ENCODE data around the gene DIS3L. TPM values are rescaled to one million over a fixed set of nuclear protein-coding genes. Genes with fewer than 3 reads are reported as not detected.
"Not testable (repeated sequence)": the region's sequence is repeated elsewhere in the genome, so short reads cannot be mapped to it uniquely, and the experiment has no call there.

The DIS3L gene
- total RNA-seq = 10 to 100 TPM; 15.5 to 31.9 (median 23.9) TPM
- long read RNA-seq, donor 1, transcript DIS3L-202 (17 exons, 3,647 nt) = major isoform, 38 of 63 reads
- long read RNA-seq, donor 1, partial matches to known transcripts = 2 of 63 reads
- long read RNA-seq, donor 1, other reads (novel, unspliced or antisense) = 23 of 63 reads
- long read RNA-seq, donor 2, partial matches to known transcripts = 1 of 5 reads
- long read RNA-seq, donor 2, other reads (novel, unspliced or antisense) = 0 of 5 reads

- Histone ChIP-seq H3K9me3 (no peaks in the 10 kb centered on the region), H3K4me1 (ENCODE audit: low read depth) (peaks cover 25% of the 10 kb centered on the region), H3K36me3 (ENCODE audit: low read depth) (no peaks in the 10 kb centered on the region), H3K4me3 (peak within 1 kb of the TSS; percentile 61)
- DNase-seq (peak; percentile 75 to 82 (median 78)), ATAC-seq (peak; percentile 91)
- no peak for TF ChIP-seq CTCF (IDR thresholded peaks at IDR 0.05)
- intact Hi-C loops (cut with DNase I, micrococcal nuclease) = no loop called here
Measured at GRCh38 chr15:66293419-66294156, at the start of gene DIS3L. Gene DIS3L, plus strand, starts transcription at chr15:66293568. Its CDS starts 29 bp downstream, at chr15:66293597.

- H3K4me1 ChIP-seq (ENCODE audit: low read depth); H3K4me3 ChIP-seq; intact Hi-C loops (cut with DNase I, micrococcal nuclease); DNase-seq; H3K9me3 ChIP-seq; H3K36me3 ChIP-seq (ENCODE audit: low read depth); ATAC-seq: not testable (repeated sequence)
Measured at GRCh38 chr15:66245832-66246231, 47.5 kb upstream of the DIS3L start.

- ATAC-seq (no peak), DNase-seq (no peak)
- no peak for TF ChIP-seq CTCF (IDR thresholded peaks at IDR 0.05)
Measured at GRCh38 chr15:66246937-66247336, 46.4 kb upstream of the DIS3L start.

GRCh38 chr15:66249605-66250174 is 43.7 kb upstream of the DIS3L start:
- H3K36me3 ChIP-seq (ENCODE audit: low read depth) = no peaks in the 10 kb centered on the region
- ATAC-seq = no peak
- intact Hi-C loops (cut with DNase I, micrococcal nuclease) = no loop called here
- TF ChIP-seq CTCF (IDR thresholded peaks at IDR 0.05) = no peak
- no peak for DNase-seq
- H3K4me3 ChIP-seq = no peak overlapping the region
- peaks cover 26% of the 10 kb centered on the region for H3K4me1 ChIP-seq (ENCODE audit: low read depth)
- H3K9me3 ChIP-seq = no peaks in the 10 kb centered on the region

More at GRCh38 chr15:66246937-66247336, 46.4 kb upstream of the DIS3L start:
- H3K4me1 ChIP-seq (ENCODE audit: low read depth) = peaks cover 2% of the 10 kb centered on the region
- no peaks in the 10 kb centered on the region for H3K9me3 ChIP-seq
- no peaks in the 10 kb centered on the region for H3K36me3 ChIP-seq (ENCODE audit: low read depth)
- H3K4me3 ChIP-seq = no peak overlapping the region
- intact Hi-C loops (cut with DNase I, micrococcal nuclease) = no loop called here

- ATAC-seq = no peak
- Histone ChIP-seq H3K4me1 (ENCODE audit: low read depth) (peaks cover 26% of the 10 kb centered on the region), H3K9me3 (no peaks in the 10 kb centered on the region), H3K36me3 (ENCODE audit: low read depth) (no peaks in the 10 kb centered on the region), H3K4me3 (no peak overlapping the region)
- intact Hi-C loops (cut with DNase I, micrococcal nuclease) = no loop called here
- DNase-seq = no peak
- TF ChIP-seq CTCF (IDR thresholded peaks at IDR 0.05) = no peak
Measured at GRCh38 chr15:66251065-66251789, 42.1 kb upstream of the DIS3L start.

Data from mucosa of descending colon (tissue), 3 donors.